SK-N-SH treated with all-trans-retinoic acid at 6 μM for 48 hours (cell line): ENCODE measurements around the gene VIT.

ENCODE experiments used
- ATAC-seq: fragments of 200-7000 bp; cut with Tn5 transposase; 3 replicates; pipeline ENCODE4 v1.9.1; 2020; ENCODE audit warnings: mild to moderate bottlenecking, moderate library complexity
- ARNTL ChIP-seq: fragments of 450-650 bp; formaldehyde crosslinking; IDR thresholded peaks from 2 replicates; pipeline ENCODE4 v1.5.0; 2020; ENCODE audit warnings: low read depth, mild to moderate bottlenecking, moderate library complexity, borderline replicate concordance
- BACH2 ChIP-seq: fragments of 250-450 bp; sonication (Bioruptor Pico); IDR thresholded peaks from 2 replicates; pipeline ENCODE4 v1.9.0; 2021; ENCODE audit warnings: mild to moderate bottlenecking, borderline replicate concordance
- CSDC2 ChIP-seq: fragments of 250-450 bp; sonication (Bioruptor Pico); IDR thresholded peaks from 2 replicates; pipeline ENCODE4 v1.5.0; 2020; ENCODE audit warnings: mild to moderate bottlenecking, moderate library complexity
- ESRRG ChIP-seq: fragments of 250-450 bp; sonication (Bioruptor Pico); IDR thresholded peaks from 2 replicates; pipeline ENCODE4 v1.6.1; 2021; ENCODE audit warnings: mild to moderate bottlenecking
- GLIS3 ChIP-seq: fragments of 250-450 bp; sonication (Bioruptor Pico); IDR thresholded peaks from 2 replicates; pipeline ENCODE4 v1.5.0; 2020; ENCODE audit warnings: mild to moderate bottlenecking, moderate library complexity
- ISL1 ChIP-seq: fragments of 250-450 bp; sonication (Bioruptor Pico); IDR thresholded peaks from 2 replicates; pipeline ENCODE4 v2.1.2; 2022; ENCODE audit warnings: mild to moderate bottlenecking, moderate library complexity
- OSR1 ChIP-seq: fragments of 250-450 bp; sonication (Bioruptor Pico); IDR thresholded peaks from 2 replicates; pipeline ENCODE4 v1.8.0; 2022; ENCODE audit warnings: moderate library complexity, mild to moderate bottlenecking, inconsistent platforms
- PPARA ChIP-seq: fragments of 250-450 bp; sonication (Bioruptor Pico); IDR thresholded peaks from 2 replicates; pipeline ENCODE4 v1.5.0; 2020; ENCODE audit warnings: mild to moderate bottlenecking, borderline replicate concordance
- SNAI2 ChIP-seq: fragments of 250-450 bp; sonication (Bioruptor Pico); IDR thresholded peaks from 2 replicates; pipeline ENCODE4 v1.5.0; 2020; ENCODE audit warnings: mild to moderate bottlenecking, moderate library complexity
- TCF4 ChIP-seq: fragments of 250-450 bp; sonication (Bioruptor Pico); IDR thresholded peaks from 2 replicates; pipeline ENCODE4 v1.8.0; 2021; ENCODE audit warnings: mild to moderate bottlenecking, moderate library complexity, borderline replicate concordance
- TOX ChIP-seq: fragments of 250-450 bp; sonication (Bioruptor Pico); IDR thresholded peaks from 2 replicates; pipeline ENCODE4 v1.8.0; 2021; ENCODE audit warnings: mild to moderate bottlenecking, moderate library complexity, borderline replicate concordance
- ZFP3 ChIP-seq: fragments of 250-450 bp; sonication (Bioruptor Pico); IDR thresholded peaks from 2 replicates; pipeline ENCODE4 v1.5.0; 2020; ENCODE audit warnings: mild to moderate bottlenecking, moderate library complexity
- ZFP30 ChIP-seq: fragments of 450-650 bp; formaldehyde crosslinking; IDR thresholded peaks from 2 replicates; pipeline ENCODE4 v1.5.0; 2022; ENCODE audit warnings: mild to moderate bottlenecking, moderate library complexity
- ZNF565 ChIP-seq: fragments of 450-650 bp; formaldehyde crosslinking; conservative IDR thresholded peaks from 2 replicates; pipeline ENCODE4 v1.5.0; 2020; ENCODE audit warnings: low read depth, mild to moderate bottlenecking, moderate library complexity
- ZNF70 ChIP-seq: fragments of 450-650 bp; formaldehyde crosslinking; IDR thresholded peaks from 2 replicates; pipeline ENCODE4 v1.5.0; 2020; ENCODE audit warnings: mild to moderate bottlenecking, moderate library complexity
- ZNF8 ChIP-seq: fragments of 450-650 bp; formaldehyde crosslinking; IDR thresholded peaks from 2 replicates; pipeline ENCODE4 v1.5.0; 2020; ENCODE audit warnings: mild to moderate bottlenecking, moderate library complexity
- TF ChIP-seq, protein P1 (sequence below): fragments of 250-450 bp; sonication (Bioruptor Pico); IDR thresholded peaks from 2 replicates; pipeline ENCODE4 v1.5.1; 2021; ENCODE audit warnings: mild to moderate bottlenecking, moderate library complexity
- TF ChIP-seq, protein P2 (sequence below): fragments of 250-450 bp; sonication (Bioruptor Pico); IDR thresholded peaks from 2 replicates; pipeline ENCODE4 v1.8.0; 2021; ENCODE audit warnings: low read depth, mild to moderate bottlenecking, moderate library complexity, borderline replicate concordance
- TF ChIP-seq, protein P3 (sequence below): fragments of 250-450 bp; sonication (Bioruptor Pico); IDR thresholded peaks from 2 replicates; pipeline ENCODE4 v1.5.0; 2020; ENCODE audit warnings: mild to moderate bottlenecking, moderate library complexity
- TF ChIP-seq, protein P4 (sequence below): fragments of 250-450 bp; sonication (Bioruptor Pico); IDR thresholded peaks from 2 replicates; pipeline ENCODE4 v1.5.1; 2020; ENCODE audit warnings: low read depth, mild to moderate bottlenecking, moderate library complexity
- TF ChIP-seq, protein P5 (sequence below): fragments of 250-450 bp; sonication (Bioruptor Pico); IDR thresholded peaks from 2 replicates; pipeline ENCODE4 v1.8.0; 2020; ENCODE audit warnings: mild to moderate bottlenecking, moderate library complexity, borderline replicate concordance

The VIT gene

DNA sequence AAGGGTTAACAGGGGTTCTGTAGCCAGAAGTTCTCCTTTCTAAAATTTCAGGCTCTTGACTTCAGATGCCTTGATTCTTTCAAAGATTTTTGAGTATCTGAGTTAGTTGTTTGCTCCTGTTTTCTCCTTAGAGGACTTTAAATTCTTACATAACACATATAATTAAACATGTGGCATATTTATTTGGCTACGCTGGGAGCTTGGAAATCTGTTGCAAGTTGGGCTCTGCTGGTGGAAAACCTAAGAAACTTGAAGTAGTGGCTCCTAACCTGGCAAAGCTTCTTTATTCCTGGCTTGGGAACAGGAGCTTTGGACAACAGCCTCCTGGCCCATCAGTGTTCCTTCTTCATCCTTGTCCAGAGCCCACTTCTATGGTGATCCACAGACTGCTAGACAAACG lies 72.6 kb downstream of the VIT start:
- ATAC-seq = no peak
- TF ChIP-seq TCF4 = no peak
- no peak for TF ChIP-seq ZFP30 (CRISPR knock-in tag)
- TF ChIP-seq ZNF8 = no peak
- no peak for TF ChIP-seq ZFP3 (CRISPR knock-in tag)
- TF ChIP-seq CSDC2 (CRISPR knock-in tag) = no peak
- no peak for TF ChIP-seq GLIS3 (CRISPR knock-in tag)
- TF ChIP-seq ZNF565 (CRISPR knock-in tag) = no peak
- TF ChIP-seq SNAI2 (CRISPR knock-in tag) = no peak
- TF ChIP-seq ZNF70 (CRISPR knock-in tag) = no peak
- TF ChIP-seq, protein P1, sequence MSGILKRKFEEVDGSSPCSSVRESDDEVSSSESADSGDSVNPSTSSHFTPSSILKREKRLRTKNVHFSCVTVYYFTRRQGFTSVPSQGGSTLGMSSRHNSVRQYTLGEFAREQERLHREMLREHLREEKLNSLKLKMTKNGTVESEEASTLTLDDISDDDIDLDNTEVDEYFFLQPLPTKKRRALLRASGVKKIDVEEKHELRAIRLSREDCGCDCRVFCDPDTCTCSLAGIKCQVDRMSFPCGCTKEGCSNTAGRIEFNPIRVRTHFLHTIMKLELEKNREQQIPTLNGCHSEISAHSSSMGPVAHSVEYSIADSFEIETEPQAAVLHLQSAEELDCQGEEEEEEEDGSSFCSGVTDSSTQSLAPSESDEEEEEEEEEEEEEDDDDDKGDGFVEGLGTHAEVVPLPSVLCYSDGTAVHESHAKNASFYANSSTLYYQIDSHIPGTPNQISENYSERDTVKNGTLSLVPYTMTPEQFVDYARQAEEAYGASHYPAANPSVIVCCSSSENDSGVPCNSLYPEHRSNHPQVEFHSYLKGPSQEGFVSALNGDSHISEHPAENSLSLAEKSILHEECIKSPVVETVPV (CRISPR knock-in tag) = no peak
- no peak for TF ChIP-seq PPARA

DNA sequence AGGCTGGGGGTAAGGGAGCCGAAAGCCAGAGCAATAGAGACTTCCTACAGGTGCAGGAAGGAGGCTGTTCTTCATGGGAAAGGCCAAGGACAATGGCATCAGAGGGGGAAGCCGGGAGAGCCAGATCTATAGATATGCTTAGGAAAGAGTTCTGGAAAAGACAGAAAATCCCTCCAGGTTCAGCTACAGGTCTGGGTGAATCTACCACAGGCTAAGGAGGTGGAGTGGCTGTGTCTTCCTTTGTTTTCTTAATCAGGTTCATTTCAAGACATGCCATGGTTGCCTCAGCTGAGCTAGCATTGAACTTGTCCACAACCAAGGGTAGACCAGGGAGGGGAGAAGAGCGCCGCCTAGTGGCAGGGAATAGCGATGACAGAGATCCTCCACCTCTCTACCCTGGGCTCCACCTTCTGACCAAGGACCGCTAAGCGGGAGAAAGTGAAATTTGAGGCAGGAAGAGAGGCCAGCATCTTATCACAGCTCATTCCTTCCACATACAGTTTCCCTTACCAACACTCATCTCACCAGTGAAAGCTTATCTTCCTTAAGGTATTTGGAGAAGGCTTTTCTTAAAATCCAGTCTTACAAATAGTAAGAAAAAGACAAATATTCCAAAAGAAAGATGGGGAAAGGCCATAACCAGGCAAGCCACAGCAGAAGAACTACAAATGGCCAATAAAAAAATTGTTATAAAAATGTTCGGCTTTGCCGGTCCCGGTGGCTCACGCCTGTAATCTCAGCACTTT lies 74.2 kb downstream of the VIT start:
- peak; percentile 93 for ATAC-seq
- no peak for TF ChIP-seq TOX (CRISPR knock-in tag)
- no peak for TF ChIP-seq ZNF70 (CRISPR knock-in tag)
- TF ChIP-seq CSDC2 (CRISPR knock-in tag) = no peak
- TF ChIP-seq, protein P2, sequence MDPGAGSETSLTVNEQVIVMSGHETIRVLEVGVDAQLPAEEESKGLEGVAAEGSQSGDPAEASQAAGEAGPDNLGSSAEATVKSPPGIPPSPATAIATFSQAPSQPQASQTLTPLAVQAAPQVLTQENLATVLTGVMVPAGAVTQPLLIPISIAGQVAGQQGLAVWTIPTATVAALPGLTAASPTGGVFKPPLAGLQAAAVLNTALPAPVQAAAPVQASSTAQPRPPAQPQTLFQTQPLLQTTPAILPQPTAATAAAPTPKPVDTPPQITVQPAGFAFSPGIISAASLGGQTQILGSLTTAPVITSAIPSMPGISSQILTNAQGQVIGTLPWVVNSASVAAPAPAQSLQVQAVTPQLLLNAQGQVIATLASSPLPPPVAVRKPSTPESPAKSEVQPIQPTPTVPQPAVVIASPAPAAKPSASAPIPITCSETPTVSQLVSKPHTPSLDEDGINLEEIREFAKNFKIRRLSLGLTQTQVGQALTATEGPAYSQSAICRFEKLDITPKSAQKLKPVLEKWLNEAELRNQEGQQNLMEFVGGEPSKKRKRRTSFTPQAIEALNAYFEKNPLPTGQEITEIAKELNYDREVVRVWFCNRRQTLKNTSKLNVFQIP (CRISPR knock-in tag) = no peak
- no peak for TF ChIP-seq BACH2 (CRISPR knock-in tag)
- no peak for TF ChIP-seq PPARA
- TF ChIP-seq, protein P3, sequence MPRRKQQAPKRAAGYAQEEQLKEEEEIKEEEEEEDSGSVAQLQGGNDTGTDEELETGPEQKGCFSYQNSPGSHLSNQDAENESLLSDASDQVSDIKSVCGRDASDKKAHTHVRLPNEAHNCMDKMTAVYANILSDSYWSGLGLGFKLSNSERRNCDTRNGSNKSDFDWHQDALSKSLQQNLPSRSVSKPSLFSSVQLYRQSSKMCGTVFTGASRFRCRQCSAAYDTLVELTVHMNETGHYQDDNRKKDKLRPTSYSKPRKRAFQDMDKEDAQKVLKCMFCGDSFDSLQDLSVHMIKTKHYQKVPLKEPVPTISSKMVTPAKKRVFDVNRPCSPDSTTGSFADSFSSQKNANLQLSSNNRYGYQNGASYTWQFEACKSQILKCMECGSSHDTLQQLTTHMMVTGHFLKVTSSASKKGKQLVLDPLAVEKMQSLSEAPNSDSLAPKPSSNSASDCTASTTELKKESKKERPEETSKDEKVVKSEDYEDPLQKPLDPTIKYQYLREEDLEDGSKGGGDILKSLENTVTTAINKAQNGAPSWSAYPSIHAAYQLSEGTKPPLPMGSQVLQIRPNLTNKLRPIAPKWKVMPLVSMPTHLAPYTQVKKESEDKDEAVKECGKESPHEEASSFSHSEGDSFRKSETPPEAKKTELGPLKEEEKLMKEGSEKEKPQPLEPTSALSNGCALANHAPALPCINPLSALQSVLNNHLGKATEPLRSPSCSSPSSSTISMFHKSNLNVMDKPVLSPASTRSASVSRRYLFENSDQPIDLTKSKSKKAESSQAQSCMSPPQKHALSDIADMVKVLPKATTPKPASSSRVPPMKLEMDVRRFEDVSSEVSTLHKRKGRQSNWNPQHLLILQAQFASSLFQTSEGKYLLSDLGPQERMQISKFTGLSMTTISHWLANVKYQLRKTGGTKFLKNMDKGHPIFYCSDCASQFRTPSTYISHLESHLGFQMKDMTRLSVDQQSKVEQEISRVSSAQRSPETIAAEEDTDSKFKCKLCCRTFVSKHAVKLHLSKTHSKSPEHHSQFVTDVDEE (CRISPR knock-in tag) = no peak
- TF ChIP-seq ZFP3 (CRISPR knock-in tag) = no peak
- no peak for TF ChIP-seq ZNF565 (CRISPR knock-in tag)
- TF ChIP-seq GLIS3 (CRISPR knock-in tag) = no peak

DNA sequence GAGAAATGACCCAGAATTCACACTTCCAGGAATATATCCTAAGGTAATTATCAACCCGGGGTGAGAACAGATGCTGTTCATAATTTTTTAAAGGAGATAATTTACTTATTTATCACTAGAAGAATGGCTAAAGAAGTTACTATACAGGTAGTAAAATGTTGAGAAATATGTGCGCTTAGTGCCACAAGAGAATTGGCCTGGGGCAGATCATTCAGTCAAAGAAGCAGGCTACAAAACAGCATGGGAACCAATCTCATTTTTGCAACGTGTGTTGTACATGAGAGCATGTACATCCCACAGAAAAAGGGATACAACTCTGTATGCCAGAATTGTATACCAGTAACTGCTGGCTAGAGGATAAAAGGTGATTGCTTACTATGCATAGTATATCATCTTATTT lies 75.2 kb downstream of the VIT start:
- TF ChIP-seq, protein P4, sequence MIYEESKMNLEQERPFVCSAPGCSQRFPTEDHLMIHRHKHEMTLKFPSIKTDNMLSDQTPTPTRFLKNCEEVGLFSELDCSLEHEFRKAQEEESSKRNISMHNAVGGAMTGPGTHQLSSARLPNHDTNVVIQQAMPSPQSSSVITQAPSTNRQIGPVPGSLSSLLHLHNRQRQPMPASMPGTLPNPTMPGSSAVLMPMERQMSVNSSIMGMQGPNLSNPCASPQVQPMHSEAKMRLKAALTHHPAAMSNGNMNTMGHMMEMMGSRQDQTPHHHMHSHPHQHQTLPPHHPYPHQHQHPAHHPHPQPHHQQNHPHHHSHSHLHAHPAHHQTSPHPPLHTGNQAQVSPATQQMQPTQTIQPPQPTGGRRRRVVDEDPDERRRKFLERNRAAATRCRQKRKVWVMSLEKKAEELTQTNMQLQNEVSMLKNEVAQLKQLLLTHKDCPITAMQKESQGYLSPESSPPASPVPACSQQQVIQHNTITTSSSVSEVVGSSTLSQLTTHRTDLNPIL (CRISPR knock-in tag) = no peak
- no peak for TF ChIP-seq PPARA
- no peak for TF ChIP-seq ZFP30 (CRISPR knock-in tag)
- TF ChIP-seq ARNTL (CRISPR knock-in tag) = no peak
- TF ChIP-seq ZNF8 = no peak
- TF ChIP-seq, protein P5, sequence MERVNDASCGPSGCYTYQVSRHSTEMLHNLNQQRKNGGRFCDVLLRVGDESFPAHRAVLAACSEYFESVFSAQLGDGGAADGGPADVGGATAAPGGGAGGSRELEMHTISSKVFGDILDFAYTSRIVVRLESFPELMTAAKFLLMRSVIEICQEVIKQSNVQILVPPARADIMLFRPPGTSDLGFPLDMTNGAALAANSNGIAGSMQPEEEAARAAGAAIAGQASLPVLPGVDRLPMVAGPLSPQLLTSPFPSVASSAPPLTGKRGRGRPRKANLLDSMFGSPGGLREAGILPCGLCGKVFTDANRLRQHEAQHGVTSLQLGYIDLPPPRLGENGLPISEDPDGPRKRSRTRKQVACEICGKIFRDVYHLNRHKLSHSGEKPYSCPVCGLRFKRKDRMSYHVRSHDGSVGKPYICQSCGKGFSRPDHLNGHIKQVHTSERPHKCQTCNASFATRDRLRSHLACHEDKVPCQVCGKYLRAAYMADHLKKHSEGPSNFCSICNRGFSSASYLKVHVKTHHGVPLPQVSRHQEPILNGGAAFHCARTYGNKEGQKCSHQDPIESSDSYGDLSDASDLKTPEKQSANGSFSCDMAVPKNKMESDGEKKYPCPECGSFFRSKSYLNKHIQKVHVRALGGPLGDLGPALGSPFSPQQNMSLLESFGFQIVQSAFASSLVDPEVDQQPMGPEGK (CRISPR knock-in tag) = no peak
- no peak for TF ChIP-seq OSR1
- no peak for TF ChIP-seq TOX (CRISPR knock-in tag)
- TF ChIP-seq ZFP3 (CRISPR knock-in tag) = no peak
- no peak for TF ChIP-seq ISL1 (CRISPR knock-in tag)
- TF ChIP-seq ZNF70 (CRISPR knock-in tag) = no peak
- no peak for TF ChIP-seq ZNF565 (CRISPR knock-in tag)
- no peak for TF ChIP-seq TCF4
- TF ChIP-seq, protein P3 (CRISPR knock-in tag) = no peak
- TF ChIP-seq ESRRG (CRISPR knock-in tag) = no peak
- no peak for ATAC-seq
